HG03159 (cell line): Measurements from ENCODE around the gene PRMT1.

Experiments used
- ATAC-seq: cut with Tn5 transposase; IDR thresholded peaks from one replicate; pipeline ENCODE4 v1.9.1; 2021; ENCODE audit warnings: mild to moderate bottlenecking, moderate library complexity; ENCODE audit not compliant: unreplicated experiment

The PRMT1 gene

DNA sequence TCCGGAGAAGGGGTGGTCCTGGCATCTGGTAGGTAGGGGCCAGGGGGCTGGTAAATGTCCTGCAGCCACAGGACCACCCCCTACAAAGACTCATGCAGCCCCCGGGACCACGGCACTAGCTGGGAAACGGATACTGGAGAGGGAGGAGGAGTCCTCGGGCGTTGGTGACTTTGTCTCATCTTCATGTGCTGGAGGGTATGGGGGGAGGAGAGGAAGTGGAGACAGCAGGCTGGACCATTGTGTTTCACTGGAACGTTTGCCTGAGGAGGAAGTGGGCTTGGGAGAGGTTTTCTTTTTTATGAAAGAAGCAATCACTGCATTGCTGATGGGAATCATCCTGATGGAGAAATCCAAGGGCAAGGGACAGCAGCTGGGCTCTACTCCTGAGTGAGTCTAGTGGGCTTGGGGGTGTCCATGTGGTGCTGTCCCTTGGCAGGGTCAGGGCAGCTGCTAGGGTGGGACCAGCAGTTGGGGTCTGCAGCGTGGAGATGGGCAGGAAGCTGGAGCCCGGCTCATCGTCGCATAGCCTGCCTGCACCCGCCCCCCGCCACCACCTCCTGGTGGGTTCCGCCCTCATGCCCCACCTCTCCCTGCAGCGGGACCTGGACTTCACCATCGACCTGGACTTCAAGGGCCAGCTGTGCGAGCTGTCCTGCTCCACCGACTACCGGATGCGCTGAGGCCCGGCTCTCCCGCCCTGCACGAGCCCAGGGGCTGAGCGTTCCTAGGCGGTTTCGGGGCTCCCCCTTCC, 10.7 kb downstream of the PRMT1 start:
- no peak for ATAC-seq

DNA sequence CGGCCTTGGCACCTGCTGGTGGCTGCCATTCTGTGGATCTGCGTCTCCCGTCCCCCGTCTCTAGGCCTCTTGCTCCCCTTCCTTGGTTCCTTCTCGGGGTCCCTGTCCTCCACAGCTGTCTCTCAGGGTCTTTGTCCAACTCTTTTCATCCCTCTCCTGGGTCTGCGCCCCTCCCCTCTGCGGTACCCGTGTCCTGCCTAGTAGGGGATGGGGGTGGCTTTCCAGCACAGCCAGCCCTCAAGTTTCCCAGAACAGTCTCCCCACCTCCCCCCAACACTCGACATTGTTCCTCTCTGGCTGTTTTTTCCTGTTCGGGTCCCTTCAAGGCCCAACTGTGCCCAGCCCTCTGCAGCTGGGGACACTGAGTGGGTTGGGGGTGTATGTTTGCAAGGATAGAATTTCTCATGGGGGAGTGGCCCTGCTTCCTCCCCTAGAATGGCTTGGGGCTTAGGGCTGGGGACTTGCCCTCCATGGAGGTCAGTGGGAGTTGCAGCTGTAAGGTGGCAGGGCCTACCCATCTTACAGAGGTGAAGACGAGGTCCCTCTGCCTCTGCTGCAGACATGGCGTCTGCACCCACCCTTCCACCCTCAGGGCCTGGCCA, 11.6 kb downstream of the PRMT1 start:
- no peak for ATAC-seq

DNA sequence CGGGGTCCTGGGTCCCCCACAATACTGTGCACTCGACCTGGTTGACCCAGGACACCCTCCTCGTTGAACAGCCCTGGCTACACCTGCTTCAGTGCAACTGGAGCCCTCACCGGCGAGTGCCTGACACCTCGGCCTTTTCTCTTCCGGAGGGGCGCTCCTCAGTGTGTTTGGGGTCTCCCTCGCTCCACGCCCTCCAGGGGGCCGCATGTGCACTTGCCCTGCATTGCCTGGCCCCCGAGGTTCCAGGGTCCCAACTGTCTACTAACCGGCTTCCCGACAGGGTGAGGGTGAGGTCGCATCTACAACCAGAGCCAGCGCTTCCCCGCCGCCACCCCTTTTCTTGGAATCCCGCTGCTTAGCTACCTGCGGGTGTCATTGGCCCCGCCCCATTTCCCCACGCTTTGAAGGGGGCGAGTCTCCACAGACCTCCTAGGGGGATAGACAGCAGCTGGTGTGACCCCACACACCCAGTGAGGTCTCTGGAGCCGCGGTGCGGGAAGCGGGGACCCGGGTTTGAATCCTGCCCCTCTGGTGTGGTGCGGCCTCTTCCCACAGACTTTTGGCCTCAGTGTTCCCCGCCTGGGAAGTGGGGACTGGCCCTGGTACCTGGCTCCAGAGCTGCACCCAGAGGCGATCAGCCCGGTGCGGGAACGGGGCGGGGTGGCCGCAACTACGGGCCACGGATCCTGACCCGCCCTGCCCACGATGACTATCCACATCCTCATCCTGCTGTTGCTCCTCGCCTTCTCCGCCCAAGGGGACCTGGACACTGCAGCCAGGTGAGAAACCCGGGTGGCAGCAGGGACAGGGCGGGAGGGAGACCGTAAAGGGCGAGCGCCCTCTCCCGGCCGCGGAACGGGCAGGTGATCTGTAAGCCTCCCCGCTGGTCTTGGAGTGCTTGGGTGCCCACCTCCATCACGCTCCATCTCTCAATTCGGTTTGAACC, 12.3 kb downstream of the PRMT1 start, which contains the start of gene ADM5:
TSS of gene ADM5 (plus strand) at position 462 of the 946 bp plus-strand sequence. CDS start at position 706, 244 bp downstream.
- ATAC-seq: no peak

DNA sequence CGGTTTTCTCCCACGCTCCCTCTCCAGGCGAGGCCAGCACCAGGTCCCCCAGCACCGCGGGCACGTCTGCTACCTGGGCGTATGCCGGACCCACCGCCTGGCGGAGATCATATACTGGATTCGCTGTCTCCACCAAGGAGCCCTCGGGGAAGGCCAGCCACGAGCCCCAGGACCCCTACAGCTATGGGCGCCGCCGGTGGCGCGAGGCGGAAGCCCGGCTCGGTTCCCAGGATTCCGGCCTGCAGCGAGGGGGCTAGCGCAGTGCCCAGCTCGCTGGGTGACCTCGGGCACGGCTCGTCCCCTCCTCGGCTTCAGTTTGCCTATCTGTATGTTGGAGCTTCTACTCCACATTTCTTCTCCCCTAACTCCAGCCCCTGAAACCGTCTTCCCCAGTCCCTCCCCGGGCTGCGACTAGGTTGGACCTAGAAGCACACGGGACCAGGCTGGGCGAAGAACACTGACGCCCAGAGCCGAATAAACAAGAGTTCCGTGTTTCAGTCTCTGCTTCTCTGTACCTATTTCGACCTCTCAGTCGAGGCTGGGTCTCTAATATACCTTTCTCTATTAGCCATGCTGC, 13.1 kb downstream of the PRMT1 start:
- ATAC-seq: no peak

DNA sequence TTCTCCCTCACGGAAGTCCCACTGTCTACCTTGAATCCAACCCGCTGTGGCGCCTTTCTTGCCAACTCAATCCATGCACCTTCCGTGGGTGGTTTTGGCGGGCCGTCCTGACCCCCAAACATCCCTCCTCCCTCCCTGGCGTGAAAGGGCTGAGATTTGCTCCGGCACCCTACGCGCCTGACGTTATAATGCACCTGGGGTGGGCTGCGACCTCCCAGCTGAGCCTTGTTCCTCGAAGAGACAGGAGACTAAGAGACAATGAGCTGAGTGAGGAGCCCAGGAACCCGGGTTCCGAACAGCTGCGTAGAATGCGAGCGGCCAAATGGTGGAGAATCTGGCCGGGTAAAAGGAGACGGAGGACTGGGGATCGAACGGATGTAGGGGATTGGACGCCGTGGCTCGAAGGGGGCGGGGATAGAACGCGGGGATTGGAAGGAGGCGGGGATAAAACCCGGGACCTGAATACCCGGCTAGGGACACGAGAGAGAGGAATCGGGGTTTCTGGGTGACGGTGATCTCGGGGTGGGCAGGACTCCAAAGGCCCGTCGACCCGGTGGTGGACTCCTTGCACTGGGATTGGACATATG, 13.7 kb downstream of the PRMT1 start, which contains the start of gene CPT1C:
TSS of gene CPT1C (plus strand) at position 461 of the 587 bp plus-strand sequence. CDS start 1,137 bp downstream, outside the sequence.
- ATAC-seq: no peak

DNA sequence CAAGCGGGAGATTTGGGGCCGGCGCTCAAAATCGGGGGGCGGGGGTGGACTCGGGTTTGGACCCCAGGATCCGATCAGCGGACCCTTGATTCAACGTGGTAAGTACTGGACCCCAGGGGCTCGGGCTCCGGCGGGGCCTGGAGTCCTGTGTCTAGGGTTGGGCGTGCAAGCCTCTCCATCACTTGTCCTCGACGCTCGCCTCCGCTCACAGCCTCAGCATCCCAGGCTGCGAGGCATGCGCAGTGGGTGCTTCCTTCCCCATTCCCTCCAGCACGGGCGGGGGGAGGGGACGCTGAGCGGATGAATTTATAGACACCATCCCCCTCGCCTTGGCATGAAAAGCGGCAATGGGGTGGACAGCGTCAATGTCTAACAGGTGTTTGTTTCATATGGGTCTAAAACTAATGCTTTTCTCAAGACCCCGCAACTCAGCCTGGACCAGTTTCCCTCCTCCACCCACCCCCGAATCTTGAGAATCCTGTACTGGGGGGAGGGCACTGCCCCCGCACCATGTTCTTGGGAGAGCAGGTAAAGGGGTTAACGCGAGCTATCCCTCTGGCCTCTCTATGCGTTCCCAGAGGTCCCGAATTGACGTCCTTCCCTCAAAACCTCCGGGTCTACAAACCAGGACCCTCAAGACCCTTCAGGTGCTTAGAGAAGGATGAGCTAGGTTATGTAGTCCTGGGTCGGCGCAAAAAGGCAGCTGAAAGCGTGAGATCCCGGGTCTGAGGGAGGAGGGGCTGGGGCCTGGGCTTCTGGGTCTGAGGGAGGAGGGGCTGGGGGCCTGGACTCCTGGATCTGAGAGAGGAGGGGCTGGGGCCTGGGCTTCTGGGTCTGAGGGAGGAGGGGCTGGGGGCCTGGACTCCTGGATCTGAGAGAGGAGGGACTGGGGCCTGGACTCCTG, 14.4 kb downstream of the PRMT1 start:
- ATAC-seq: no peak

DNA sequence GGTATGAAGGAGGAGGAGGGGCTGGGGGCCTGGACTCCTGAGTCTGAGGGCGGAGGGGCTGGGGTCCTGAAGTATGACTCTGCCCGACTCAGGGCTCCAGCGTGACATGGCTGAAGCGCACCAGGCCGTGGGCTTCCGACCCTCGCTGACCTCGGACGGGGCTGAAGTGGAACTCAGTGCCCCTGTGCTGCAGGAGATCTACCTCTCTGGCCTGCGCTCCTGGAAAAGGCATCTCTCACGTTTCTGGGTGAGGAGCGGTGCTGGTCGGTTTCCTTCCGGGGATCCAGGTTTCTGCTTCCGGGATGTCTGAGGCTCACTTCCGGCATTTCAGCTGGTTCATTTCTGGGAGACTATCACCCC, 15.1 kb downstream of the PRMT1 start:
- no peak for ATAC-seq

DNA sequence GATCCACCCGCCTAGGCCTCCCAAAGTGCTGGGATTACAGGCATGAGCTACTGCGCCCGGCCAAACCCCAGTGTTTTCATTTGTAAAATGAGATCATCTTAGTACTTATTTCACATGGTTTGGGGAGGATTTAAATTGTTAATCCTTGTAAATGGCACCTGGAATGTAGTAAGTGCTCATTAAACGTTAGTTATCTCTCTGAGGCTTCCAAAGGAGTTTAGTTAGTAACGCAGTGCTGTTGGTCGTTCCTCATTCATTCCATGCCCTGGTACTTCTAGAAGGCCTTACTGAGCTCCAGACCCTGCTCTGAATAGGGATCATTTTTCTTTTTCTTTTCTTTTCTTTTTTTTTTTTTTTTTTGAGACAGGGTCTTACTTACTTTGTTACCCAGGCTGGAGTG, 19.0 kb downstream of the PRMT1 start:
- ATAC-seq: no peak

DNA sequence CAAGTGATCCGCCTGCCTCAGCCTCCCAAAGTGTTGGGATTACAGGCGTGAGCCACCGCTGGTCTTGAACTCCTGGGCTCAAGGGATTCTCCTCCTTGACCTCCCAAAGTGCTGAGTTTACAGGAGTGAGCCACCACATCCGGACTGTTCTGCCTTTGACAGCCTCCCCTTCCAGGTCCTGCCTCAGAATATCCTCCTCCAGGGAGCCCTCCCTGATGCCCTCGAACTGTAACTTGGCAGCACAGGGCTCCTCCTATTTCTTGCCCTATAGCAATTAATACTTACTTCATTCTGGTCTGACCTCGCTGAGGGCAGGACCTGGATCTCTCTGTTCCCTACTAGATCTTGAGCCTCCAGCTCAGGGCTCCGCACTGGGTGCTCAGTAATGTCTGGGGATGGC, 19.8 kb downstream of the PRMT1 start:
- no peak for ATAC-seq

DNA sequence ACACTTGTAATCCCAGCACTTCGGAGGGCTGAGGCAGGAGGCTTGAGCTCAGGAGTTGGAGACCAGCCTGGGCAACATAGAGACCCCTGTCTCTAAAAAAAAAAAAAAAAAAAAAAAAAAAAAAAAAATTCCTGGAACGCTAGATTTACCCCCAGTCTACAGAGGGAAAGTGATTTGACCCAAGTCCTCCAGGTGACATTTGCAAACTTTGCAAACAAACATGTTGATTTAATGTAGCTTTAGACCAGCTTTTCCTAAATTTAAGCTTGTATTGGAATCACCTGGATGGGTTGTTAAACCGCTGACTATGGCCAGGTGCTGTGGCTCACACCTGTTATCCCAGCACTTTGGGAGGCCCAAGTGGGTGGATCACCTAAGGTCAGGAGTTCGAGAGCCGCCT, 22.3 kb downstream of the PRMT1 start:
- no peak for ATAC-seq

DNA sequence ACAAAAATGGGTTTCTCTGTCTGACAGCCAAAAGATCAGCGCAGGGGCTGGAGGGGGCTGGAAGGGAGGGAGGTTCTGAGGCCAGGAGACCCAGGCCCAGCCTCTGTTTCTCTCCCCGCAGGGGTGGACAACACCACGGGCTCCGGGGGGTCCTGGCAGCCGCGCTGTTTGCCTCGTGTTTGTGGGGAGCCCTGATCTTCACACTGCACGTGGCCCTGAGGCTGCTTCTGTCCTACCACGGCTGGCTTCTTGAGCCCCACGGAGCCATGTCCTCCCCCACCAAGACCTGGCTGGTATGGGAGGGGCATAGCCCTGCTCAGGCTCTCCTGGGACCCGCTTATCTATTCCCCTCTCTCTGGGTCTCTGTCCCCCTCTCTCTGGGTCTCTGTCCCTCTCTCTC, 23.5 kb downstream of the PRMT1 start:
- ATAC-seq: no peak

DNA sequence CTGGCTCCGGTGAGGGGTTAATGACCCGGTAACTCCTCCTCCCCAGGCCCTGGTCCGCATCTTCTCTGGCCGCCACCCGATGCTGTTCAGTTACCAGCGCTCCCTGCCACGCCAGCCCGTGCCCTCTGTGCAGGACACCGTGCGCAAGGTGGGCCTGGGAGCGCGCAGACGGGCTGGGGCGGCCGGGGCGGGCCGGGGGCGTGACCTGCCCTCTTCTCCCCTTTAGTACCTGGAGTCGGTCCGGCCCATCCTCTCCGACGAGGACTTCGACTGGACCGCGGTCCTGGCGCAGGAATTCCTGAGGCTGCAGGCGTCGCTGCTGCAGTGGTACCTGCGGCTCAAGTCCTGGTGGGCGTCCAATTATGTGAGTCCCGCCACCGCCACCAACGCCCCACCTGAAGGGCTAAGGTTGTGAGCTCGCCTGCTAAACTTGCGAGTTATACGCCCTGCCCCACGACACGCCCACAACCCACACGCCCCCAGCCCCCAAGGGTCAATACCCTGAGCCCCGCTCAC, 24.3 kb downstream of the PRMT1 start:
- no peak for ATAC-seq

DNA sequence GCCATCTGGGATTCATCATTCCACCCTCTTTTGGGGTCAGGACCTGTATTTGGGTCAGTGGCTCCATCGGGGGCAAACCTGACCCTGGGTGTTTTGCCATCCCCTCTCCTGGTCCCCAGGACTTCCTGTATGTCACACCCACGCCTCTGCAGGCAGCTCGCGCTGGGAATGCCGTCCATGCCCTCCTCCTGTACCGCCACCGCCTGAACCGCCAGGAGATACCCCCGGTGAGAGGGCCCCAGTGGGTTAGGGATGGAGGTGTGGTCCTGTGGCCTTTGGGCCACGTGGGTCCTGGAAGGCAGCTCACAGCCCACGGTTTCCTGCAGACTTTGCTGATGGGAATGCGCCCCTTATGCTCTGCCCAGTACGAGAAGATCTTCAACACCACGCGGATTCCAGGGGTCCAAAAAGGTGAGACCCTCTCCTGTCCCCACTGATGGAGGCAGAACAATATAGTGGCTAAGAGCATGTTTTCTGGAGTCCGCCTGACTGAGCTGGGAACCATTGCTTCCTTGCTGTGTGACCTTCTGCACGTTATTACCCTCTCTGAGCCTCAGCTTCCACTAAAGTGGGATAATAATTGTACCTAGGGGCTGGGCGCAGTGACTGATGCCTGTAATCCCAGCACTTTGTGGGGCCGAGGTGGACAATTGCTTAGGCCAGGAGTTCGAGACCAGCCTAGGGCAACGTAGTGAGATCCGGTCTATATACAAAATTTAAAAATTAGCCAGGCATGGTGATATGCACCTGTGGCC, 28.0 kb downstream of the PRMT1 start:
- no peak for ATAC-seq

DNA sequence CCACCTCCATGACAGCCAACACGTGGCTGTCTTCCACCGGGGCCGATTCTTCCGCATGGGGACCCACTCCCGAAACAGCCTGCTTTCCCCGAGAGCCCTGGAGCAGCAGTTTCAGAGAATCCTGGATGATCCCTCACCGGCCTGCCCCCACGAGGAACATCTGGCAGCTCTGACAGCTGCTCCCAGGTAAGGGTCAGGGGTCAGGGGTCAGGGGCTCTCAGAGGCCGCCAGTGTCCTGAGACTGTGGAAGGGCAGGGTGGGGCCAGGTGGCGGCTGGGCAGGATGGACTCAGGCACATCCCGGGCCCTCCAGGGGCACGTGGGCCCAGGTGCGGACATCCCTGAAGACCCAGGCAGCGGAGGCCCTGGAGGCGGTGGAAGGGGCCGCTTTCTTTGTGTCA, 28.8 kb downstream of the PRMT1 start:
- ATAC-seq: no peak

DNA sequence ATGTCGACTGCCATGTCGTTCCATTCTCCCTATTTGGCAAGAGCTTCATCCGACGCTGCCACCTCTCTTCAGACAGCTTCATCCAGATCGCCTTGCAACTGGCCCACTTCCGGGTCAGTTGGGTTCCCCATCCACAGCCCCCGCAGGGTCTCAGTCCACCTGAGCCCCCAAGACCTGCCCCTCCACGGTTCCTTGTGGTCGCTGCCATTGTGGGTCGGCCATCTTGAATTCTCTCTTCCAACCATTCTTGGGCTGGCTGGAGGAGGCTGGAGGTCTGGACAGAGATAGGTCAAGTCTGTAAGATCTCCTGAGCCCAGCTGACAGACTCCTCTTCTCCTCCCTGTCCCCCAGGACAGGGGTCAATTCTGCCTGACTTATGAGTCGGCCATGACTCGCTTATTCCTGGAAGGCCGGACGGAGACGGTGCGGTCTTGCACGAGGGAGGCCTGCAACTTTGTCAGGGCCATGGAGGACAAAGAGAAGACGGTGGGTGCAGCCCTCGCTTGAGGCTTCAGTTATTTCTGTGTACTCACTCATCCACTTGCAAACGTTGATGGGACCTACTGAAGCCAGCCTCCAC, 33.4 kb downstream of the PRMT1 start:
- no peak for ATAC-seq

DNA sequence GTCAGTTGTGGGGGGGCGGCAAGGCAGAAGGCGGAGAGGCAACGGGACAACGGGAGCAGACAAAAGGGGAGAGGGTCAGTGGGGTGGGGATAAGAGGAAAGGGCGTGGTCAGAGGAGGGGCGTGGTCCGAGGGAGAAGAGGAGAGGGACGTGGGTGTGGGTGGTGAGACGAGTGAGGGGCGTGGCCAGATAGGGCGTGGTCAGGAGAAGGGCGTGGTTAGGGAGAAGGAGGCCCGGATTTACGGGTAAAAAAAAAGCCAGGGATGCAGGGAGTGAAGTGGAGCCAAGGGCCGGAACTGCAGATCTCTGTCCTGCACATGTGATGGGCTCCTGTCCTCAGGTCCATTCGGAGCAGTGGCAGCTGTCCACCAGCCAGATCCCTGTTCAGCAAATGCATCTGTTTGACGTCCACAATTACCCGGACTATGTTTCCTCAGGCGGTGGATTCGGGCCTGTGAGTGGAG, 35.4 kb downstream of the PRMT1 start:
- no peak for ATAC-seq

DNA sequence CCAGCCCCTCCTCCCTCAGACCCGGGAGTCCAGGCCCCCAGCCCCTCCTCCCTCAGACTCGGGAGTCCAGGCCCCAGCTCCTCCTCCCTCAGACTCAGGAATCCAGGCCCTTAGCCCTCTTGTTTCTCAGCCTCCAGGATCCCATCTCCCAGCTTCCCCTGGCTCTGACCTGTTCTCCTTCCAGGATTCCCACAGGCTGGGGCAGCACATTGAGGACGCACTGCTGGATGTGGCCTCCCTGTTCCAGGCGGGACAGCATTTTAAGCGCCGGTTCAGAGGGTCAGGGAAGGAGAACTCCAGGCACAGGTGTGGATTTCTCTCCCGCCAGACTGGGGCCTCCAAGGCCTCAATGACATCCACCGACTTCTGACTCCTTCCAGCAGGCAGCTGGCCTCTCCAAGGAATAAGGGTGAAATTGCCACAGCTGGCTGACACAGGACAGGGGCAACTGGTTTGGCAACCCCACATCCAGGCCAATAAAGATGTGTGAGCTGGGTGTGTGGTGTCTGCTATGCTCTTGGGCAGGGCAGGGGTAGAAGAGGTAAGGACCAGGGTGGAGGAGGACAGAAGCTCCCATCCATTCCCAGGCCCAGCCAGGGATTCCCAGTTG, 36.3 kb downstream of the PRMT1 start:
- no peak for ATAC-seq

DNA sequence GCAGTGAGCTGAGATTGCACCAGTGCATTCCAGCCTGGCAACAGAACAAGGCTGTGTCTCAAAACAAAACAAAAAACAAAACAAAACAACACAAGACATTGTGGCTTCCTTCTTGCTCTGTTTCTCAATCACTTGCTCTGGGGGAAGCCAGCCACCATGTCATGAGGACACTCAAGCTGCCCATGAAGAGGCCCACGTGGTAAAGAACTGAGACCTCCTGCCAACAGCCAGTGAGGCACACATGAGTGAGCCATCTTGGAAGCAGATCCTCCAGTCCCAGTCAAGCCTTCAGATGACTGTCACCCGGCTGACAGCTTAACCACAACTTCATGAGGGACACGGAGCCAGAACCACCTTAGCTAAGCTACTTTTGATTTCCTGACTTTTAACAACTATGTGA, 39.1 kb downstream of the PRMT1 start:
- no peak for ATAC-seq
